ENCODE results near the gene SCN8A. TPM values are rescaled to one million over a fixed set of nuclear protein-coding genes. Genes with fewer than 3 reads are reported as not detected.

SCN8A gene
- total RNA-seq, 1 experiment from 2014 or later, result 5.4 TPM

GRCh38 chr12:51667269-51667668 lies 76.2 kb downstream of the SCN8A start:
- no peak for TF ChIP-seq EZH2 (IDR thresholded peaks at IDR 0.05; ENCODE audit: borderline replicate concordance, low read depth, low read length, poor library complexity, severe bottlenecking)
- TF ChIP-seq, protein P1, sequence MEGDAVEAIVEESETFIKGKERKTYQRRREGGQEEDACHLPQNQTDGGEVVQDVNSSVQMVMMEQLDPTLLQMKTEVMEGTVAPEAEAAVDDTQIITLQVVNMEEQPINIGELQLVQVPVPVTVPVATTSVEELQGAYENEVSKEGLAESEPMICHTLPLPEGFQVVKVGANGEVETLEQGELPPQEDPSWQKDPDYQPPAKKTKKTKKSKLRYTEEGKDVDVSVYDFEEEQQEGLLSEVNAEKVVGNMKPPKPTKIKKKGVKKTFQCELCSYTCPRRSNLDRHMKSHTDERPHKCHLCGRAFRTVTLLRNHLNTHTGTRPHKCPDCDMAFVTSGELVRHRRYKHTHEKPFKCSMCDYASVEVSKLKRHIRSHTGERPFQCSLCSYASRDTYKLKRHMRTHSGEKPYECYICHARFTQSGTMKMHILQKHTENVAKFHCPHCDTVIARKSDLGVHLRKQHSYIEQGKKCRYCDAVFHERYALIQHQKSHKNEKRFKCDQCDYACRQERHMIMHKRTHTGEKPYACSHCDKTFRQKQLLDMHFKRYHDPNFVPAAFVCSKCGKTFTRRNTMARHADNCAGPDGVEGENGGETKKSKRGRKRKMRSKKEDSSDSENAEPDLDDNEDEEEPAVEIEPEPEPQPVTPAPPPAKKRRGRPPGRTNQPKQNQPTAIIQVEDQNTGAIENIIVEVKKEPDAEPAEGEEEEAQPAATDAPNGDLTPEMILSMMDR (conservative IDR thresholded peaks at IDR 0.05; ENCODE audit: low read depth, low read length), result no peak
- no peak for DNase-seq (ENCODE audit: low spot score)
- no peaks in the 10 kb centered on the region for H3K27me3 ChIP-seq (replicated peaks; ENCODE audit: insufficient read depth, low read depth, low read length, poor library complexity)
- H3K4me3 ChIP-seq (ENCODE audit: low read depth, low read length, poor library complexity, severe bottlenecking), result no peak overlapping the region
- H3K27ac ChIP-seq (ENCODE audit: low read depth, low read length, poor library complexity, severe bottlenecking), result no peak overlapping the region
- H3K9me3 ChIP-seq (ENCODE audit: low read depth, low read length, poor library complexity, severe bottlenecking), result no peaks in the 10 kb centered on the region
- peaks cover 5% of the 10 kb centered on the region for H3K4me1 ChIP-seq (ENCODE audit: insufficient read depth, low read length, poor library complexity, severe bottlenecking)
- POLR2A ChIA-PET (ENCODE audit: low non-redundant PET), result no interaction called here
- CTCF ChIA-PET, result no interaction called here
- BruUV-seq (replicated peaks), result no TSS peak
- intact Hi-C loops (cut with micrococcal nuclease; ENCODE audit: unreplicated experiment), result no loop called here
- H3K36me3 ChIP-seq (ENCODE audit: insufficient read depth, low read length, poor library complexity, severe bottlenecking), result no peaks in the 10 kb centered on the region

DNA sequence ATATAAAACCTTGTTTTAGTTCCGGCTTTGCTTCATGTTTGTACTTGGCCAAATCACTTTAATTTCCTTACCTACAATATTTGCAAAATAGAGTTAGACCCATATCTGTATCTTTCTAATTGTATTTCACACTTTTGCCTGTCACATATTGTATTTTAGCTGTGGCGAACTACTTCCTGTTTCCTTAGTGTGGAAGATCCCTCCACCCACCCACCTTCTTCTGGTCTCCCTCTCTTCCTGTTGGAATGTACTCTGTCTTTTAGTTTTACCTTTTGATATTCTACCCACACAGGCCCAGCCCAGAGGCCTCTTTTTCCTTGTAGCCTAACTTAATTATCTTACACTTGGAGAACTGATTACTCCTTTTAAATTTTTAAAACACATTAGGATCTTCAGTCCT lies 78.2 kb downstream of the SCN8A start:
- H3K27ac ChIP-seq (ENCODE audit: low read depth, low read length, poor library complexity, severe bottlenecking), result no peak overlapping the region
- ChIA-PET POLR2A (ENCODE audit: low non-redundant PET) (no interaction called here), CTCF (no interaction called here)
- no peak for TF ChIP-seq EZH2 (IDR thresholded peaks at IDR 0.05; ENCODE audit: borderline replicate concordance, low read depth, low read length, poor library complexity, severe bottlenecking)
- TF ChIP-seq, protein P1 (conservative IDR thresholded peaks at IDR 0.05; ENCODE audit: low read depth, low read length), result no peak
- no peaks in the 10 kb centered on the region for H3K36me3 ChIP-seq (ENCODE audit: insufficient read depth, low read length, poor library complexity, severe bottlenecking)
- peaks cover 5% of the 10 kb centered on the region for H3K4me1 ChIP-seq (ENCODE audit: insufficient read depth, low read length, poor library complexity, severe bottlenecking)
- H3K27me3 ChIP-seq (replicated peaks; ENCODE audit: insufficient read depth, low read depth, low read length, poor library complexity), result no peaks in the 10 kb centered on the region
- H3K4me3 ChIP-seq (ENCODE audit: low read depth, low read length, poor library complexity, severe bottlenecking), result no peak overlapping the region
- DNase-seq (ENCODE audit: low spot score), result no peak
- BruUV-seq (replicated peaks), result no TSS peak
- no peaks in the 10 kb centered on the region for H3K9me3 ChIP-seq (ENCODE audit: low read depth, low read length, poor library complexity, severe bottlenecking)
- intact Hi-C loops (cut with micrococcal nuclease; ENCODE audit: unreplicated experiment), result no loop called here

DNA sequence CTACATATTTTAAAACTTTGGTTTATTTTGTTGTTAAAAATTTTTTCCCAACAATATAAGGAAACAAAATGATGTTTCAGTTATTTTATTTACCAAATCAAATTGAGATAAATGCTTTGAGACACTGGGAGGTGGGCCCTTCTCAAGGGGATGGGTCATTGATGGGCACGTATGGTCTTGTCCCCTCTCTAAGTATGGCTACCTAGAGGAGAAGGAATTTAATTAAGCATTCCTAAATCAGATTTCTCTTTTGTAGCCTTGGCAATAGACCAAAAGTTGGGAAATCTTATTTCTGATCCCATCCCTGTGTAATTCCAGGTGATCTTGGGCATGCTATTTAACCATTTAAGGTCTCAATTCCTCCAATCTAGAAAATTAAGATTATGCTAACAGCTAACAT lies 79.0 kb downstream of the SCN8A start:
- Histone ChIP-seq H3K36me3 (ENCODE audit: insufficient read depth, low read length, poor library complexity, severe bottlenecking) (no peaks in the 10 kb centered on the region), H3K4me3 (ENCODE audit: low read depth, low read length, poor library complexity, severe bottlenecking) (no peak overlapping the region), H3K27ac (ENCODE audit: low read depth, low read length, poor library complexity, severe bottlenecking) (no peak overlapping the region), H3K9me3 (ENCODE audit: low read depth, low read length, poor library complexity, severe bottlenecking) (no peaks in the 10 kb centered on the region), H3K4me1 (ENCODE audit: insufficient read depth, low read length, poor library complexity, severe bottlenecking) (peaks cover 5% of the 10 kb centered on the region), H3K27me3 (replicated peaks; ENCODE audit: insufficient read depth, low read depth, low read length, poor library complexity) (no peaks in the 10 kb centered on the region)
- CTCF ChIA-PET, result no interaction called here
- POLR2A ChIA-PET (ENCODE audit: low non-redundant PET), result no interaction called here
- TF ChIP-seq EZH2 (IDR thresholded peaks at IDR 0.05; ENCODE audit: borderline replicate concordance, low read depth, low read length, poor library complexity, severe bottlenecking), result no peak
- TF ChIP-seq, protein P1 (conservative IDR thresholded peaks at IDR 0.05; ENCODE audit: low read depth, low read length), result no peak
- DNase-seq (ENCODE audit: low spot score), result no peak
- intact Hi-C loops (cut with micrococcal nuclease; ENCODE audit: unreplicated experiment), result no loop called here
- BruUV-seq (replicated peaks), result no TSS peak

All from A673 (cell line).